Esophagus squamous epithelium (tissue), 5 donors: Measurements from ENCODE around the gene PALM. TPM values are rescaled to one million over a fixed set of nuclear protein-coding genes. Genes with fewer than 3 reads are reported as not detected.
"Not testable (repeated sequence)": the region's sequence is repeated elsewhere in the genome, so short reads cannot be mapped to it uniquely, and the experiment has no call there.

ENCODE experiments used
- DNase-seq: peaks from one replicate; lab custom pipeline; 2025; lab: John Stamatoyannopoulos, UW
- H3K27ac ChIP-seq, 4 donors: fragments of 200-600 bp; sonication (generic); one replicate each; pipeline ENCODE4 v1.5.1; 2016 to 2019; ENCODE audit warnings: mild to moderate bottlenecking in 1 of 4
- H3K27me3 ChIP-seq, 4 donors: fragments of 200-600 bp; sonication (generic); 1 replicate in 3 of 4; 2 replicates in 1 of 4; pipeline versions ENCODE4 v1.5.1 to v1.6.0; 2017 to 2021; ENCODE audit warnings: antibody characterized with exemption in 1 of 4
- H3K36me3 ChIP-seq, 3 donors: fragments of 200-600 bp; sonication (generic); one replicate each; pipeline ENCODE4 v1.5.1; 2016 to 2019
- H3K4me1 ChIP-seq, 3 donors: fragments of 200-600 bp; sonication (generic); one replicate each; pipeline ENCODE4 v1.5.1; 2017 to 2019
- H3K4me3 ChIP-seq, 4 donors: fragments of 200-600 bp; sonication (generic); 1 replicate in 3 of 4; 2 replicates in 1 of 4; pipeline ENCODE4 v1.5.1; 2016 to 2019; ENCODE audit warnings: mild to moderate bottlenecking in 2 of 4, moderate library complexity in 1 of 4
- H3K9me3 ChIP-seq, 3 donors: fragments of 200-600 bp; sonication (generic); one replicate each; pipeline ENCODE4 v1.5.1; 2016 to 2019
- CTCF ChIP-seq, 6 experiments: fragments of 450-650 bp in 4 of 6; fragments of 200-600 bp in 2 of 6; sonication (generic) in 2 of 6; IDR thresholded peaks; one replicate each; pipeline ENCODE4 v1.5.1; 2016 to 2019; ENCODE audit warnings: antibody characterized with exemption in 6 of 6, mild to moderate bottlenecking in 4 of 6, moderate library complexity in 4 of 6
- POLR2A ChIP-seq, 4 donors: fragments of 450-650 bp; IDR thresholded peaks; one replicate each; pipeline ENCODE4 v1.6.1; 2017; ENCODE audit warnings: antibody characterized with exemption in 4 of 4, mild to moderate bottlenecking in 4 of 4, moderate library complexity in 3 of 4
- WGBS, 2 donors: methylation state at CpG; one replicate each; pipeline ENCODE4 v1.1.5; 2018; 5-methylcytosine and 5-hydroxymethylcytosine counted together
- intact Hi-C: fragments of 100-400 bp; cut with DNase I; formaldehyde crosslinking; loops from one replicate; pipeline ENCODE4 v1.15.0; 2022
- total RNA-seq, 4 donors: library from RNA; depleted of rRNA; stranded (reverse); fragments of >200 nt; gene quantifications; one replicate each; pipeline ENCODE4 v1.1.0, GENCODE V29; 2016
- donor health status: DM: yes; HTN: yes; CAD: no.

Gene PALM
- total RNA-seq, 4 donors from 2014 or later, result 2.6 to 19.3 (median 6.5) TPM

DNA sequence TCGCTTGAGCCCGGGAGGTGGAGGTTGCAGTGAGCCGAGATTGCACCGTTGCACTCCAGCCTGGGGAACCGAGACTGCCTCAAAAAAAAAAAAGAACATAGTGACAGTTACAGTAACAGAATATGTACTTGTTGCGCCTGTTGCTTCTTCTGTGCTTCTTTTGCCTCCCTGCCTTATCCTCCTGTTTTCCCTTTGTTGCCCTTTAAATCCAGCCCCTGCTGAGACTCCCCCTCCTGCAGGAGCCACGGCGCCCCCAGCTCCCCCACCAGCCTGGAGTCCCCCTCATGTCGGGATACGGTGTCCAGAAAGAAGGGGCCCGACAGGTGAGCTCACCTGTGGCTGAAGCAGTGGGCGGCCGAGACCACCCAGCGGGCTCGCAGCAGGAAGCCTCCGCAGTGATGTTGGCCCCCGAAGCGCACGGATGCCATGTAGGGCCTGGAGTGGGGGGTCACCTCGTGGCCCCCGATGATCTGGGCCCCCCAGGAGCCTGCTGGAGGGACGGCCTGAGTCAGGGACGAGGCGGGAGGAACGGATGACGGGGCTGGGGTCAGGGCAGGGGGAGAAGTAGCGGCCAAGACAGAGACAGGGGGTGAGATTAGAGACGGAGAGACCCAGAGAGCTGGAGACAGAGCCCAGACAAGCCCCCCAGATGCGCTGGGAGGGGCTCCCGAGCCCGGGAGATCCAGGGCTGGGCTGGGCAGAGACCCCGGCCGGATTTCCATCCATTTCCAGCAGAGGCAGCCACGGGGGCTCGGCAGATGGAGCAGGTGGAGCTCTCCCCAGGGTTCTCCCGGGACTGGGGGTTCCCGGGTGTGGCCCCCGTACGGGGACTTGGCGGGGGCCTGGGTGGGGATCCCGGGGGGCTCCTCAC lies 14.0 kb upstream of the PALM start:
- no peak for DNase-seq
- H3K36me3 ChIP-seq, result no peaks in the 10 kb centered on the region
- H3K27me3 ChIP-seq, result peaks cover 0 to 22% (median 0%) of the 10 kb centered on the region in 4 donors
- intact Hi-C loops, result no loop called here
- TF ChIP-seq CTCF (IDR thresholded peaks at IDR 0.05) (no peak), POLR2A (IDR thresholded peaks at IDR 0.05) (no peak)
- no peaks in the 10 kb centered on the region for H3K9me3 ChIP-seq
- peak overlapping the region in 1 of 4 donors; percentile 12 for H3K4me3 ChIP-seq
- 43 to 48% methylated on average over 11 to 25 of the region's 41 CpGs for whole genome bisulfite sequencing, 2 donors
- no peak overlapping the region for H3K27ac ChIP-seq
- no peaks in the 10 kb centered on the region for H3K4me1 ChIP-seq

- no peaks in the 10 kb centered on the region for H3K36me3 ChIP-seq
- peak within 1 kb of the TSS in 1 of 4 donors; percentile 12 for H3K4me3 ChIP-seq
- peaks cover 0 to 22% (median 0%) of the 10 kb centered on the region in 4 donors for H3K27me3 ChIP-seq
- intact Hi-C loops, result no loop called here
- H3K27ac ChIP-seq, result no peak within 1 kb of the TSS
- 41 to 47% methylated on average over 9 to 11 of the region's 31 CpGs for WGBS, 2 donors
- no peak for DNase-seq
- H3K4me1 ChIP-seq, result no peaks in the 10 kb centered on the region
- no peaks in the 10 kb centered on the region for H3K9me3 ChIP-seq
- TF ChIP-seq CTCF (IDR thresholded peaks at IDR 0.05), result no peak
- TF ChIP-seq POLR2A (IDR thresholded peaks at IDR 0.05), result no peak
Measured at GRCh38 chr19:695352-695949, 13.3 kb upstream of the PALM start, which contains the start of gene PRSS57. Gene PRSS57, minus strand, starts transcription at chr19:695452. Its CDS starts 22 bp downstream, at chr19:695430.

DNA sequence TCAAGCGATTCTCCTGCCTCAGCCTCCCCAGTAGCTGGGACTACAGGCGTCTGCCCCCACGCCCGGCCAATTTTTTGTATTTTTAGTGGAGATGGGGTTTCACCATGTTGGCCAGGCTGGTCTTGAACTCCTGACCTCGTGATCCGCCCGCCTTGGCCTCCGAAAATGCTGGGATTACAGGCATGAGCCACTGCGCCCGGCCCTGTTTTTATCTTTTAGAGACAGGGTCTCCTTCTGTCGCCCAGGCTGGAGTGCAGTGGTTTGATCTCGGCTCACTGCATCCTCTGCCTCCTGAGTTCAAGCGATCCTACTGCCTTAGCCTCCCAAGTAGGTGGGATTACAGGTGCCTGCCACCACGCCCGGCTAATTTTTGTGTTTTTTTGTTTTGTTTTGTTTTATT lies 10.2 kb upstream of the PALM start:
- H3K9me3 ChIP-seq, H3K36me3 ChIP-seq, H3K4me3 ChIP-seq, intact Hi-C loops, H3K4me1 ChIP-seq, H3K27ac ChIP-seq, DNase-seq: not testable (repeated sequence)
- peaks cover 0 to 37% (median 0%) of the 10 kb centered on the region in 4 donors for H3K27me3 ChIP-seq
- 81 to 82% methylated on average over 10 to 11 of the region's 15 CpGs for WGBS, 2 donors

DNA sequence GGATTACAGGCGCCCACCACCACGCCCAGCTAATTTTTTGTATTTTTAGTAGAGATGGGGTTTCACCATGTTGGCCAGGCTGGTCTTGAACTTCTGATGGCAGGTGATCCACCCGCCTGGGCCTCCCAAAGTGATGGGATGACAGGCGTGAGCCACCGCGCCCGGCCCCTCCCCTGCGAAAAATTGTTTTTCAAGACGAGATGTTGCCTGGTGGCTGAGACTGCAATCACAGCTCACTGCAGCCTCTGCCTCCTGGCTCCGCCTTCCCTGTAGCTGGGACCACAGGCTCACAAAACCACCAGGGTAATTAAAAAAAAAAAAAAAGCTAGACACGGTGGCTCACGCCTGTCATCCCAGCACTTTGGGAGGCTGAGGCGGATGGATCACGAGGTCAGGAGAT lies 8.8 kb upstream of the PALM start:
- H3K27me3 ChIP-seq, result peaks cover 0 to 43% (median 0%) of the 10 kb centered on the region in 4 donors
- H3K4me3 ChIP-seq, H3K27ac ChIP-seq, intact Hi-C loops, H3K9me3 ChIP-seq, DNase-seq, H3K36me3 ChIP-seq: not testable (repeated sequence)
- WGBS, 2 donors, result 57 to 66% methylated on average over 5 to 14 of the region's 14 CpGs
- peaks cover 0 to 16% (median 6%) of the 10 kb centered on the region in 3 donors for H3K4me1 ChIP-seq

DNA sequence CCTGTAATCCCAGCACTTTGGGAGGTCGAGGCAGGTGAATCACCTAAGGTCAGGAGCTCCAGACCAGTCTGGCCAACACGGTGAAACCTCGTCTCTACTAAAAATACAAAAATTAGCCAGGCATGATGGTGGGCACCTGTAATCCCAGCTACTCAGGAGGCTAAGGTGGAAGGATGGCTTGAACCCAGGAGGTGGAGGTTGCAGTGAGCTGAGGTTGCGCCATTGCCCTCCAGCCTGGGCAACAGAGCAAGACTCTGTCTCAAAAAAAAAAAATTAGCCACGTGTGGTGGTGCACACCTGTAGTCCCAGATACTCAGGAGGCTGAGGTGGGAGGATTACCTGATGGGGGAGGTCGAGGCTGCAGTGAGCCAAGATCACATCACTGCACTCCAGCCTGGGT lies 5.9 kb upstream of the PALM start:
- H3K27ac ChIP-seq, H3K9me3 ChIP-seq, intact Hi-C loops, DNase-seq, H3K36me3 ChIP-seq: not testable (repeated sequence)
- H3K4me3 ChIP-seq, result peak overlapping the region in 1 of 4 donors; percentile 54
- H3K27me3 ChIP-seq, result peaks cover 0 to 35% (median 0%) of the 10 kb centered on the region in 4 donors
- WGBS, 2 donors, result 64 to 65% methylated on average over 6 of the region's 6 CpGs
- peaks cover 0 to 23% (median 12%) of the 10 kb centered on the region in 3 donors for H3K4me1 ChIP-seq

GRCh38 chr19:703329-703650 lies 5.4 kb upstream of the PALM start:
- no peaks in the 10 kb centered on the region for H3K9me3 ChIP-seq
- DNase-seq, result no peak
- WGBS, 2 donors, result 18 to 21% methylated on average over 2 to 4 of the region's 4 CpGs
- peak overlapping the region in 3 of 4 donors; percentile 10 to 54 (median 26) for H3K4me3 ChIP-seq
- peaks cover 0 to 39% (median 0%) of the 10 kb centered on the region in 4 donors for H3K27me3 ChIP-seq
- no peaks in the 10 kb centered on the region for H3K36me3 ChIP-seq
- no peak overlapping the region for H3K27ac ChIP-seq
- intact Hi-C loops, result no loop called here
- TF ChIP-seq CTCF (IDR thresholded peaks at IDR 0.05) (no peak), POLR2A (IDR thresholded peaks at IDR 0.05) (no peak)
- H3K4me1 ChIP-seq, result peaks cover 0 to 27% (median 17%) of the 10 kb centered on the region in 3 donors
